OCI-LY1 (cell line): ENCODE results near the gene PRKCZ.

Experiments
- H2AFZ ChIP-seq: fragments of 200-600 bp; sonication (generic), shearing (Covaris generic); 2 replicates; pipeline ENCODE4 v1.6.0; 2014; ENCODE audit warnings: antibody characterized with exemption, mild to moderate bottlenecking, low read length
- H3F3A ChIP-seq: fragments of 200-600 bp; sonication (generic), shearing (Covaris generic); 2 replicates; pipeline ENCODE4 v1.6.0; 2014; ENCODE audit warnings: mild to moderate bottlenecking, antibody characterized with exemption, low read length, moderate library complexity; ENCODE audit not compliant: insufficient read depth
- H3K27ac ChIP-seq: fragments of 200-600 bp; sonication (generic); 2 replicates; pipeline ENCODE4 v1.5.1; 2014; ENCODE audit warnings: low read length, mixed run types, mild to moderate bottlenecking, low read depth; ENCODE audit not compliant: poor library complexity, severe bottlenecking
- H3K27me3 ChIP-seq: fragments of 200-600 bp; sonication (generic); 2 replicates; pipeline ENCODE4 v1.6.0; 2014; ENCODE audit warnings: antibody characterized with exemption, mild to moderate bottlenecking, low read length, moderate library complexity; ENCODE audit not compliant: insufficient read depth
- H3K36me3 ChIP-seq: fragments of 200-600 bp; sonication (generic); 2 replicates; pipeline ENCODE4 v1.6.1; 2014; ENCODE audit warnings: mild to moderate bottlenecking, antibody characterized with exemption, low read length, moderate library complexity, mixed read lengths; ENCODE audit not compliant: insufficient read depth
- H3K4me1 ChIP-seq: fragments of 200-600 bp; sonication (generic); 2 replicates; pipeline ENCODE4 v1.5.1; 2014; ENCODE audit warnings: mild to moderate bottlenecking, low read length, moderate library complexity; ENCODE audit not compliant: insufficient read depth, severe bottlenecking
- H3K4me2 ChIP-seq: fragments of 200-600 bp; sonication (generic), shearing (Covaris generic); 2 replicates; pipeline ENCODE4 v1.6.1; 2014; ENCODE audit warnings: low read length
- H3K4me3 ChIP-seq: fragments of 200-600 bp; sonication (generic); 2 replicates; pipeline ENCODE4 v1.5.1; 2014; ENCODE audit warnings: low read length, low read depth, mild to moderate bottlenecking, mixed read lengths; ENCODE audit not compliant: poor library complexity, severe bottlenecking
- H3K79me2 ChIP-seq: fragments of 200-600 bp; shearing (Covaris generic); 2 replicates; pipeline ENCODE4 v1.6.1; 2016; ENCODE audit warnings: mixed run types, low read length, mixed read lengths; ENCODE audit not compliant: insufficient read depth
- H3K9ac ChIP-seq: fragments of 200-600 bp; sonication (generic), shearing (Covaris generic); 2 replicates; pipeline ENCODE4 v1.6.1; 2014; ENCODE audit warnings: mild to moderate bottlenecking, low read length, mixed read lengths
- H3K9me2 ChIP-seq: fragments of 200-600 bp; sonication (generic), shearing (Covaris generic); 2 replicates; pipeline ENCODE4 v1.6.1; 2014; ENCODE audit warnings: low read depth, mild to moderate bottlenecking, low read length, mixed read lengths
- H3K9me3 ChIP-seq: fragments of 200-600 bp; shearing (Covaris generic); 2 replicates; pipeline ENCODE4 v1.6.1; 2014; ENCODE audit warnings: low read length, mixed read lengths
- H4K20me1 ChIP-seq: fragments of 200-600 bp; sonication (generic), shearing (Covaris generic); 2 replicates; pipeline ENCODE4 v1.6.0; 2016; ENCODE audit warnings: mild to moderate bottlenecking, low read length; ENCODE audit not compliant: insufficient read depth
- EZH2 ChIP-seq: fragments of 200-600 bp; sonication (generic), shearing (Covaris generic); IDR thresholded peaks from 2 replicates; pipeline ENCODE4 v1.8.0; 2017; ENCODE audit warnings: borderline replicate concordance, mixed run types, mild to moderate bottlenecking, antibody characterized with exemption, low read length, moderate library complexity, mixed read lengths
- TF ChIP-seq, protein P1 (sequence below): fragments of 200-600 bp; sonication (generic), shearing (Covaris generic); IDR thresholded peaks from 2 replicates; pipeline ENCODE4 v1.5.1; 2017; ENCODE audit warnings: mild to moderate bottlenecking, antibody characterized with exemption, low read length, moderate library complexity, mixed read lengths

The PRKCZ gene

DNA sequence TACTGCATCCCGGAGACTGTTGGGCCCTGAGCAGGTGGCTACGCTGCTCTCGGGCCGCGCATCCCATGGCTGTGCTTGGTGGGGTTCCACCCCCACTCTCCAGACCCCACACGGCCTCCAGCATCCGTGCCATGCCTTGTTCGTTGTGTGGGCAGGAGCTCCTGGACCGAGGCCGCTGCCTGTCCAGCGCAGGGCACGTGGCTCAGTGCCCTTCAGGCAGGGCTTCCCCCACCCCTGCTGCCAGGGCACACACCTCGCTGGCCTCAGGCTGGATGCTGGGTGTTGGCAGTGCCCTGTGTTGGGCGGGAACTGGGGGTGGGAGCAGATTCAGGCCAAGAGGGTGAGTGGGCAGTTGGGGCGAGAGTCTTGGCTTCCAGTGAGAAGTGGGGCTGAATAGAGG lies 9.9 kb downstream of the PRKCZ start:
- no peaks in the 10 kb centered on the region for H4K20me1 ChIP-seq
- H2AFZ ChIP-seq, result no peak overlapping the region
- no peaks in the 10 kb centered on the region for H3F3A ChIP-seq
- peaks cover 7% of the 10 kb centered on the region for H3K9me3 ChIP-seq
- no peak overlapping the region for H3K4me3 ChIP-seq
- no peak overlapping the region for H3K27ac ChIP-seq
- H3K4me2 ChIP-seq, result no peak overlapping the region
- H3K4me1 ChIP-seq, result no peaks in the 10 kb centered on the region
- no peaks in the 10 kb centered on the region for H3K9me2 ChIP-seq
- no peaks in the 10 kb centered on the region for H3K27me3 ChIP-seq
- TF ChIP-seq, protein P1, sequence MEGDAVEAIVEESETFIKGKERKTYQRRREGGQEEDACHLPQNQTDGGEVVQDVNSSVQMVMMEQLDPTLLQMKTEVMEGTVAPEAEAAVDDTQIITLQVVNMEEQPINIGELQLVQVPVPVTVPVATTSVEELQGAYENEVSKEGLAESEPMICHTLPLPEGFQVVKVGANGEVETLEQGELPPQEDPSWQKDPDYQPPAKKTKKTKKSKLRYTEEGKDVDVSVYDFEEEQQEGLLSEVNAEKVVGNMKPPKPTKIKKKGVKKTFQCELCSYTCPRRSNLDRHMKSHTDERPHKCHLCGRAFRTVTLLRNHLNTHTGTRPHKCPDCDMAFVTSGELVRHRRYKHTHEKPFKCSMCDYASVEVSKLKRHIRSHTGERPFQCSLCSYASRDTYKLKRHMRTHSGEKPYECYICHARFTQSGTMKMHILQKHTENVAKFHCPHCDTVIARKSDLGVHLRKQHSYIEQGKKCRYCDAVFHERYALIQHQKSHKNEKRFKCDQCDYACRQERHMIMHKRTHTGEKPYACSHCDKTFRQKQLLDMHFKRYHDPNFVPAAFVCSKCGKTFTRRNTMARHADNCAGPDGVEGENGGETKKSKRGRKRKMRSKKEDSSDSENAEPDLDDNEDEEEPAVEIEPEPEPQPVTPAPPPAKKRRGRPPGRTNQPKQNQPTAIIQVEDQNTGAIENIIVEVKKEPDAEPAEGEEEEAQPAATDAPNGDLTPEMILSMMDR, result no peak
- no peak for TF ChIP-seq EZH2
- no peak overlapping the region for H3K9ac ChIP-seq
- no peaks in the 10 kb centered on the region; the same call in 1 of the 2 replicates for H3K36me3 ChIP-seq
- H3K79me2 ChIP-seq, result no peaks in the 10 kb centered on the region

DNA sequence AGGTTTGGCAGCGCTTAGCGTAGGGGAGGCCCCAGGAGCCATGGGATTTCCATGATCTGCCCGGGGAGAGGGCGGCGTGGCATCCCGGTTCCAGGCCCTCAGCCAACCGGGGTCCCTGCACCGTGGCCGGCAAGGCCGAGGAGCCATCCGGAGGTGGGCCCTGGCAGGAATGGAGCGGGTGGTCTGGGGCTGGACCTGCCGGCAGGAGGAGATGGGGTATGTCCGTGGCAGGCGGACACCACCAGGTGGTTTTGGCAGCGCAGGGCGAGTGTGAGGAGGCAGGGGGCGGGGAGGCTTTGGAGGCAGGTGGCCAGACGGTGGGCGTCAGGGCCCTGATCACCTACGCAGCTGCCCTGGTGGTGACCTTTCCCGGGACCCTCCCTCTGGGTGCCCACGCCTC lies 10.3 kb downstream of the PRKCZ start:
- no peak overlapping the region for H3K4me3 ChIP-seq
- no peaks in the 10 kb centered on the region for H3K4me1 ChIP-seq
- H3K79me2 ChIP-seq, result no peaks in the 10 kb centered on the region
- H3F3A ChIP-seq, result no peaks in the 10 kb centered on the region
- H4K20me1 ChIP-seq, result no peaks in the 10 kb centered on the region
- no peaks in the 10 kb centered on the region; the same call in 1 of the 2 replicates for H3K36me3 ChIP-seq
- H3K9me3 ChIP-seq, result peaks cover 7% of the 10 kb centered on the region
- H2AFZ ChIP-seq, result no peak overlapping the region
- H3K9ac ChIP-seq, result no peak overlapping the region
- TF ChIP-seq, protein P1, result no peak
- no peak for TF ChIP-seq EZH2
- no peak overlapping the region for H3K27ac ChIP-seq
- no peak overlapping the region for H3K4me2 ChIP-seq
- no peaks in the 10 kb centered on the region for H3K9me2 ChIP-seq
- H3K27me3 ChIP-seq, result no peaks in the 10 kb centered on the region; the same call in 1 of the 2 replicates

DNA sequence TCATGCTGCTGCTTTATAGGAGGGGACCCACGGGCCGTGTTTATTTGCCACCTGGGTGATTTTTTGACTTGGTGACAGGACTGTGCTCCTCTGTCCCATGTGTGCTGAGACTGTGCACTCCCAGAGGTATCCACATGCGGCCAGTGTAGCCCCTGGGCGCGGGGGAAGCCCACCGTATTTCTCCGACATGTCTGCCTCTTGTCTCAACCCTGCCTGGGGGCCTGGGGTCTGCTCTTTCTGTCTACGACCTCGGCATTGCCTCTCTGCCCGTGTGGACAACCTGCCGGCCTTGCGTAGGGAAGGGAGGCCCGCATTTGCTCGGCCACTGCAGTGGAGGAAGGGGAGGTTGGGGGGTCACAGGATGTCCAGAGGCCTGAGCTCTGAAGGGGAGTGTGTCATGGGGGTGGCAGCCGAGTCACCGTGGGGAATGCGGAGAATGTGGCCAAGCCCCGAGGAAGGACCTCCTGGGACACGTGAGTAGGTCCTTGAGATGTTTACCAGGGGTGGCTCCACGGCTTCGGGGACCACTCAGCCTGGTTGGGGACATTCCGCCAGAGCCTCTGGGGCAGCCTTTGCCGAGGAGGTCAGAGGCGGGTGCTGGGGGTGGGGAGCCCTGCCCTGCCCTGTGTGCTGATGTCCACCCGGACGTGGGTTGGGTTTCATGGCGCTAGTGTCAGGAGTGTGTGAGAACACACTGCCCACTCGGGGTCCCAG lies 11.0 kb downstream of the PRKCZ start:
- H3F3A ChIP-seq, result no peaks in the 10 kb centered on the region
- TF ChIP-seq, protein P1, result no peak
- no peak for TF ChIP-seq EZH2
- no peak overlapping the region for H3K27ac ChIP-seq
- H4K20me1 ChIP-seq, result no peaks in the 10 kb centered on the region
- peaks cover 11% of the 10 kb centered on the region for H3K9me3 ChIP-seq
- H3K79me2 ChIP-seq, result no peaks in the 10 kb centered on the region
- no peaks in the 10 kb centered on the region; the same call in 1 of the 2 replicates for H3K27me3 ChIP-seq
- no peaks in the 10 kb centered on the region for H3K4me1 ChIP-seq
- no peak overlapping the region for H3K4me3 ChIP-seq
- H3K9ac ChIP-seq, result no peak overlapping the region
- no peaks in the 10 kb centered on the region for H3K9me2 ChIP-seq
- no peak overlapping the region for H2AFZ ChIP-seq
- no peaks in the 10 kb centered on the region; the same call in 1 of the 2 replicates for H3K36me3 ChIP-seq
- no peak overlapping the region for H3K4me2 ChIP-seq
